Measurements from ENCODE around the gene ADGRG3.

The ADGRG3 gene

GRCh38 chr16:57720142-57720575, 52.1 kb downstream of the ADGRG3 start:
- DNase-seq (peak; percentile 62), ATAC-seq (ENCODE audit: insufficient read depth, low read depth) (peak; percentile 91)
- no peak overlapping the region for H3K9ac ChIP-seq (ENCODE audit: low read depth, low read length)
- H3K79me2 ChIP-seq (ENCODE audit: insufficient read depth, low read length): no peaks in the 10 kb centered on the region
- H3K4me3 ChIP-seq (ENCODE audit: low read depth in 1 of 2, low read length in 2 of 2): no peak overlapping the region
- H3K4me1 ChIP-seq (ENCODE audit: insufficient read depth, low read length): no peaks in the 10 kb centered on the region
- TF ChIP-seq EZH2 (IDR thresholded peaks at IDR 0.05; ENCODE audit: borderline replicate concordance, low read depth, low read length, severe bottlenecking) (no peak), CTCF (IDR thresholded peaks at IDR 0.05; ENCODE audit: borderline replicate concordance, extremely low read depth, low read length, poor library complexity, severe bottlenecking) (peak; percentile 70)
- no peaks in the 10 kb centered on the region for H3K36me3 ChIP-seq (ENCODE audit: insufficient read depth, low read length)
- no peaks in the 10 kb centered on the region for H4K20me1 ChIP-seq (ENCODE audit: insufficient read depth, low read length)
- no peak overlapping the region for H3K4me2 ChIP-seq (ENCODE audit: insufficient read depth, low read length)
- no peak overlapping the region for H3K27ac ChIP-seq (ENCODE audit: low read length)
- H3K27me3 ChIP-seq (ENCODE audit: insufficient read depth, low read length, poor library complexity): peaks cover 7% of the 10 kb centered on the region
- H3K9me3 ChIP-seq (ENCODE audit: insufficient read depth, low read length, severe bottlenecking): no peaks in the 10 kb centered on the region
- no peak overlapping the region for H2AFZ ChIP-seq (ENCODE audit: low read depth, low read length)

- Histone ChIP-seq H3K4me2 (ENCODE audit: insufficient read depth, low read length) (no peak overlapping the region), H3K4me3 (ENCODE audit: low read depth in 1 of 2, low read length in 2 of 2) (no peak overlapping the region), H3K9ac (ENCODE audit: low read depth, low read length) (no peak overlapping the region), H3K4me1 (ENCODE audit: insufficient read depth, low read length) (no peaks in the 10 kb centered on the region), H3K27me3 (ENCODE audit: insufficient read depth, low read length, poor library complexity) (no peaks in the 10 kb centered on the region), H3K79me2 (ENCODE audit: insufficient read depth, low read length) (no peaks in the 10 kb centered on the region), H4K20me1 (ENCODE audit: insufficient read depth, low read length) (no peaks in the 10 kb centered on the region), H3K9me3 (ENCODE audit: insufficient read depth, low read length, severe bottlenecking) (no peaks in the 10 kb centered on the region), H3K36me3 (ENCODE audit: insufficient read depth, low read length) (no peaks in the 10 kb centered on the region), H3K27ac (ENCODE audit: low read length) (no peak overlapping the region), H2AFZ (ENCODE audit: low read depth, low read length) (no peak overlapping the region)
- no peak for TF ChIP-seq EZH2 (IDR thresholded peaks at IDR 0.05; ENCODE audit: borderline replicate concordance, low read depth, low read length, severe bottlenecking)
- no peak for TF ChIP-seq CTCF (IDR thresholded peaks at IDR 0.05; ENCODE audit: borderline replicate concordance, extremely low read depth, low read length, poor library complexity, severe bottlenecking)
- ATAC-seq (ENCODE audit: insufficient read depth, low read depth) (no peak), DNase-seq (no peak)
These were observed 53.5 kb downstream of the ADGRG3 start for GRCh38 chr16:57721356-57722209.

- Histone ChIP-seq H3K79me2 (ENCODE audit: insufficient read depth, low read length) (no peaks in the 10 kb centered on the region), H3K27me3 (ENCODE audit: insufficient read depth, low read length, poor library complexity) (no peaks in the 10 kb centered on the region), H2AFZ (ENCODE audit: low read depth, low read length) (no peak overlapping the region), H3K4me3 (ENCODE audit: low read depth in 1 of 2, low read length in 2 of 2) (no peak overlapping the region), H3K9me3 (ENCODE audit: insufficient read depth, low read length, severe bottlenecking) (no peaks in the 10 kb centered on the region), H3K27ac (ENCODE audit: low read length) (no peak overlapping the region), H3K4me2 (ENCODE audit: insufficient read depth, low read length) (no peak overlapping the region), H4K20me1 (ENCODE audit: insufficient read depth, low read length) (no peaks in the 10 kb centered on the region), H3K4me1 (ENCODE audit: insufficient read depth, low read length) (no peaks in the 10 kb centered on the region), H3K36me3 (ENCODE audit: insufficient read depth, low read length) (no peaks in the 10 kb centered on the region), H3K9ac (ENCODE audit: low read depth, low read length) (no peak overlapping the region)
- TF ChIP-seq CTCF (IDR thresholded peaks at IDR 0.05; ENCODE audit: borderline replicate concordance, extremely low read depth, low read length, poor library complexity, severe bottlenecking) (no peak), EZH2 (IDR thresholded peaks at IDR 0.05; ENCODE audit: borderline replicate concordance, low read depth, low read length, severe bottlenecking) (no peak)
- no peak for ATAC-seq (ENCODE audit: insufficient read depth, low read depth)
- DNase-seq: no peak
These were observed 54.0 kb downstream of the ADGRG3 start for GRCh38 chr16:57722210-57722499.
